Stimulated activated CD8-positive, alpha-beta memory T cell treated with anti-CD3 and anti-CD28 coated beads, Interleukin-7, amount 100 ng/mL, for 4 hours (primary cell): ENCODE measurements around the gene CLCN1.

Experiments used
- DNase-seq, 2 donors: peaks; one replicate each; pipeline ENCODE4 v3.0.0-alpha.2; 2020; ENCODE audit warnings: low read depth in 2 of 2

Gene CLCN1

DNA sequence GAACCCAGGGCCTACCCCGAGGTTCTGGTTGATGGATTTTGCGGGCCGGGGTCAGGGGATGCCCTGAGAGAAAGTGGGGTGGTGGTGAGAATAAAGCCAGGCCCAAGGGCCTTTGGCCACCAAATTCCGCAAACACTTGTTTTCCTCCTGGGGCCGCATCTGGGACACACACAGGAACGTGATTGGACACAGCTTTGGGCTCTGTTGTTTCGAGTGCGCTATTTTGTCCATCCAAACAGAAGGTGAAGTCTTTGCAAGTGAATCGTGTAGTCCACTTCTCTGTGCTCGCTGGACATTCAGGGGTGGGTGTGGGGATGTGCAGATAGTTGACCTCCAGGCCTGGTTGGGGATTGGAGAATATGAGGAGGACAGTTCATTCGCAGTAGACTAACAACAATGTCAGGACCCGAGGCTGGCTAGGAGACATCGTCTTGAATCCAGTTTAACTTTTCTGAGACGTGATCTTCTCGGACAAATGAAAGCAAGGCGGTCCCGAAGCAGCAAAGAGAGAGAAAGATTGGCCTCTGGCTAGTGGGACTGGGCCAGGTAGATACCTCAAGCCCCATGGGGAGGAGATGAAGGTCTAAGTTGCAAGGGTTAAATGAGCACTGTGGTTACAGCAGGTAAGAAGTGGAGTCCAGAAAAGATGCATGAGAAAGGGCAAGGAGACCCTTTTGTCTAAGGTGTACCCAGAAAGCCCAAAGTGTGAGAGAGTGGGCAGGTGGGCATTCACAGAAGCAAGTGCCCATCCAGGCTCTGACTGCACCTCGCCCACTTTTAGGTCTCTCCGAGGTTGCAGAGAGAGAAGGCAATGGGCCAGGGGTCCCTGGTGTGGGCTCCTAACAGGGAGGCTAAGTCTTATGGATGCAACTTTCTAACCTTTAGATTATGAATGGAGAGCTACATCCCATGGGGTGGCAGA, 47.4 kb downstream of the CLCN1 start:
- DNase-seq, result no peak

DNA sequence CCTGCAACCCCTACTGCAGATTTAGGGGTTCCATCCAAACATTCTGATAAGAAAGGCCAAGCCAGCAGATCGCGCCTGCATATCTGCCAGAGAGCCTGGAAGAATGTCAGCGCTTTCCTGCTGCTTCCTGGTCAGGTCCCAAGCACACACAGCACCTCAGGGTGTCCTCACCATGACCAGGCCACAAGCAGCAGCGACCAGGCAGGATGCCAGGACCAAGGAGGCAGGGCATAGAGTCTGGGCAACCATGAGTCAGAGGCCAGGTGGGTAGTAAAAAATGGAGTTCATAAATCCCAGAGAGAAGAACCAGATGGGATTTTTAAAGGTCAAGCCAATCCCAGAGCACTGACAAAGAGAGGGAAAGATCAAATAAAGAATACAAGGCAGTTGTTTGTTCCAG, 52.1 kb downstream of the CLCN1 start:
- no peak for DNase-seq

DNA sequence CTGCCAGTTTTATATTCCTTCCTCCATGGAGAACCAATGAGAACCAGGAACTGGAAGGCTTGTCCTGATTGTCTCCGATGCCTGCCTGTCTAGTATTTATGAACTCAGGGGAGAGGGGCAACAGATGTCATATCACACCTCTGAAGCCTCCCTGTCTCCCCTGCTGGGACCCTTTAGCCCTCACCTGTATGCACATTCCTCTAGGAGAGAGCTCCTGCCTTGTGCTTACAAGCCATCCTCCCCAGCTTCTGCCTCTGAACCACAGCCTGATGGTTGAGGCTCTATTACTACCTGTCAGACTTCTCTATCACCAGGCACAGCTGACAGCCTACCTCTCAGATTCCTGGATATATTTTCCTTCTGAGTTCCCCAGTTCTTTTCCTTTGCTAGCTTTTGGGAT, 52.5 kb downstream of the CLCN1 start:
- no peak for DNase-seq

DNA sequence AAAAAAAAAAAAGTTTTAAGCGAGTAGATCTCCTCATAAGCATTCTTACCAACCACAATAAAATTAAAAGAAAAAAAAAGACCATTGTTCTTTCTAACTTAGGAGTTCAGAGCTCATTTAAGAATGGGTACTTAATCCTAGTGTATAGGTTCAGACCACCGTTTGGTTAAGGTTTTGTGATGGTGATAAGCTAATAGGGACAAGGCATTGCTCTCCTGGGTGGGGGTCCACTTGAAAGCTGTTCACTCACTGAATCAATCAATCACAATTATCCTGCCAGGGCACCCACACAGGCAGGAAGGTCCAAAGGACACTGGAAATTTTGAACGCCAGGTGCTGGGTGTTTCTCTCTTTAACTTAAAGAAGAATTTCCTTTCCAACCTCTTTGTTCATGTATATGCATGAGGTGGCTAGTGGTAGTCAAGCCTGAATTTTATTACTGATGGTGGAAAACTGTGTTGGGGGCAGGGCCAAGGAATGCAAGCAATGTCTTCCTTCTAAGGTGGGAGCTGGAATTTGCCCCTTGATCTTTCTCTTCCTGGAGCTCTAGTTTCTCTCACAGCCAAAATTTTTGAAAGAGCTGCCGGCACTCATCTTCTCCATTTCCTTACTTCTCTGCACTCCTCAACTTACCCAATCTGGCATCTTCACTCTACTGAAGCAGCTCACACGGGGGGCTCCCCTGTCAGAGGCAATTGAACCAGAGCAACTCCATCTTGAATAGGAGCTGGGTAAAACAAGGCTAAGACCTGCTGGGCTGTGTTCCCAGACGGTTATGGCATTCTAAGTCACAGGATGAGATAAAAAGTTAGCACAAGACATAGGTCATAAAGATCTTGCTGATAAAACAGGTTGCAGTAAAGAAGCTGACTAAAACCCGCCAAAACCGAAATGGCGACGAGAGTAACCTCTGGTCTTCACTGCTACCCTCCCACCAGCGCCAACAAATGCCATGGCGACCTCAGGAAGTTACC, 54.1 kb downstream of the CLCN1 start:
- no peak for DNase-seq

DNA sequence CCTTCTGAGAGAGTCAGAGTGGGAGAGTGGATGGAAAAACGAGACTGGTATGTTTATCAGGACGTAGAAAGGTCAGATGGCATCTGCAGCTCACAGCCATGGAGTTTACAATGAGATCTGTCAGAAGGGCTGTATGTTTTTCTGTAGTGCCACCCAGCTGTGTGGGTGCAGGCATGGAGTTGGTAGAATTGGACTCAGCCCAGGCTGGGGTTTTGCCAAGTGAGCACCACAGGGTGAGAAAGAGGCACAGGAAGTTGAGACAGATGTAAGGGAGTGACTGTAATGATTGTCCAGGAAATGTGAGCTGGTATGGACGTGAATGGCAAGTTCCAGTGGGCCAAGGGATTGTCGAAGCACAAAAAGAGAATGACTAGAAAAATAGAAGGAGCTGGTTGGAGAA, 56.2 kb downstream of the CLCN1 start:
- peak in 1 of 2 donors; percentile 33 for DNase-seq

DNA sequence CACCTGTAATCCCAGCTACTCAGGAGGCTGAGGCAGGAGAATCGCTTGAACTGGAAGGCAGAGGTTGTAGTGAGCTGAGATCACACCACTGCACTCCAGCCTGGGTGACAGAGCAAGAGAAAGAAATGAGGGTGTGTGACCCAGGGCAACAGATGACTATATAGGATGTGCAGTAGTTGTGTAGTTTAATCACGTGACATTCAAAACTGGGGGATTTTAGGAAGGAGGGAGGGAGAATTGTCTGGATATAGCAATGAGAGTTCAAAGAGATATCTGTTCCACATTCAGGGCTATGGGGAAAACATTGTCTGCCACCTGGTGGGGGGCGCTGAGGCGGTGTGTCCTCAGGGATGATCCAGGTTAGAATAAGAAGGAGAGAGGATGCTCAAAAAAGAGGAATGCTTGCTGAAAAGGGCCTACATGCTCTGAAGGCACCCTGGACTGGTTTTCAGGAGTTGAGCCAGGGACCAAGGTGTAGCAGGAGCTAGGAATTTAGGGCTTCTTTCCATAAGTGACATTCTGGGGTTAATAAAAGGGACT, 57.4 kb downstream of the CLCN1 start:
- no peak for DNase-seq

DNA sequence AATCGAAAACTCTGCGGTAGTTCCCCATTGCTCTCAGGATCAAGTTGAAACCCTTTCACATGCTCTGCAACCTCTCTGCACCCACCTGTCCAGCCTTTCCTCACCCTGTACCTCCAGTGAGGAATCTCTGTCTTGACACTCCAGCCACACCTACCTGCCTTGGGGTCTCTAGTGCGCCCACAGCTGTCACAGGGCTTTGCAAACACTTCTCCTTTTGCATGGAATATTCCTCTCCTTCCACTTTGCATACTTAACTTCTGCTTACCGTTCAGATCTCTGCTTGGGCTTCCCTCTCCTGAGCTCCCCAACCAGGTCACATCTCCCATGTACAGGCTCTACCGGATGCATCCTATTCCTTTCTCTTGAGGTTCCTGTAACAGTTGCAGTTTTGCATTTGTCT, 58.6 kb downstream of the CLCN1 start:
- DNase-seq, result no peak

DNA sequence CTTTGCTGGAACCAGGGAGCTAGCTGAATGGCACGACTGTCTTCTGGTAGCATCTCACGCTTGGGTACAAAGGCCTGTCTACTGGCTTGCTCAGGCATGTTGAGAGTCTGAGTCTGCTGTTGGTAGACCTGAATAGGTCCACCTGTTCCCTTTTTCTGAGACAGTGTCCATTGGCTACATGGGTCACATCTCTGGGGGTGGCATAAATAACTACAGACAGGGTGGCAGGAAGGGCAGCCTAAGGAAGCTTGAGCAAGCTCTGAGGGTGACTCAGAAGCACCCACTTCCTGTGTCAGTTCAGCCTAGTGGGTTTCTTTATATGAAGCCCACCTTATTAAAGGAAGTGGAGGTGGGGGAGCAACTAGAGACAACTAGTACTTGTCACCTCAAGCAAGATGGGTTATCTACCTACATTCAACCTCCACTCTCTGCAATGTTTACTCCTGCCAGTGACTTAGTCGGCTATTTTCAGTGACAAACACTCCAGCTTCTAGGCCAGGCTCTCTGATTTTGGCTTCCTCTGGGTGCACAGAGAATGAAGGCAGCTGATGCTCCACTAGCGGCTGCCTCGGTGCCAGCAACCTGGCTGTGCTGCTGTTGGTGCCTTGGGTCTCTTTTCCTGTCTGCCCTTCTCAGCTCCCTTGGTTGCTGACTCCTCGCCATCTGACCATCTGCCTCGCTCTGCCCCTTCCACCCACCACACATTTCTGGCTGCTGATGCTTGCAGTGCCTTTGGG, 59.6 kb downstream of the CLCN1 start:
- peak; percentile 41 to 47 for DNase-seq

DNA sequence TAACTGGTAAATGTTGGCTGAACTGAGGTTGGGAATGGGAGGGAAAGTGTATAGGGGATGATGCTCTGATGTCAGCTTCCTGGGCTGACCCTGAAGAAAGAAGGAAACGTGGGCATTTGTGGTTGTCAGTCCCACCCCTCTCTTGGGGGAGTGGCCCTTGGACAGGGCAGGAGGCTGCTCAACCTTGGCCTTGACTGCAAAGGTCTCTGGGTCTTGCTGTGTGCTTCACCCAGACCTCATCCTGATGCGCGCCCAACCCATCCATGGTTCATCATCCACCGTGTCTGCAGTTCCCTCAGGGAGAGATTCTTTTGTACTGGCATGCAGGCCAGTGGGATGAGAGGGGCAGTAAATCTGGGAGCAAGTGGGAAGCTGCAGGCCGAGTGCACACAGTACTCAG, 60.5 kb downstream of the CLCN1 start:
- no peak for DNase-seq

DNA sequence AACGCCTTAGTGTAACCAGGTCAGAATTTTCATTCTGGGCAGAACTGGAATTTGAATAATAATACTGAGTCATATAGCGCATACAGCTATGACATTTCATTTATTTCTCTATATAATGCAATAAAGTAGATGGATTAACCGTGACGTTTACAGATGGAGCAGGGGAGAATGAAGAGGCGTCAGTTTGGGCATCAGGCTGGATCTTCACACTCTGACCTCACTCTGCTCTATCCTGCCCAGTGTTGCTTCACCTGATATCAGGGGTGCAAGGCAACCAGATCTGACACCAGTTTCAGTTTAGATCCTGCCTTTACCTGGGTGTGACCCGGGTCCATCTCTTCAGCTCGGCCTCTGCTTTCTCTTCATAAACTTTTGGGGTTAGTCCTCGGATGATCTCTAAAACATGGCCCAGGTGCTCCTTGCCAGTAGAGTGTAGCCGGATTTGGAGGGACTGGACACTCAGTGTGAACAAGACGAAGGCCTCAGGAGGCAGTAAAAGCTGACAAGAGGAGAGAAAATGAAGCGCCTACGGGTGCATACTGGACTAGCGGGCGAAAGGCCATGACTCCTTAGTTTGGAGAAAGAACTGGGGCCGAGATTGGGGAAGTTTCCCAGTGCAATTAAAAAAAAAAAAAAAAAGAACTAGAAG, 63.8 kb downstream of the CLCN1 start:
- no peak for DNase-seq

DNA sequence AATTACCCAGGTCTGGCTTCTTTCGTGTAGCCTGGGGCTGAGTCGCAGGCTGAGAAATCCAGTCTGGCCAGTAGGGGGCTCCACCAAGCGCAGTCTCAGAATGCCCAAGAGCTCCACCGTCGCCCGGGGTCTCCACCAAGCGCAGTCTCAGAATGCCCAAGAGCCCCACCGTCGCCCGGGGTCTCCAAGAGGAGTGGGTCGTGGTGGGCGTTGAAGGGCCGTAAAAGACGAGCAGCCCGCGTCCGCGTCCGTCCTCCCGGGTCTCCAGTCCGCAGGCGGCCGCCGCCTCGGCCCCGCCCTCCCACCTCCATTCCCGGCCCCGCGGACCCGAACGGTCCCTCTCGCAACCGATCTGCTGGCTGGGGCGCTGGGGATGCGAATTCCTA, 64.3 kb downstream of the CLCN1 start:
- peak; percentile 72 to 78 for DNase-seq

DNA sequence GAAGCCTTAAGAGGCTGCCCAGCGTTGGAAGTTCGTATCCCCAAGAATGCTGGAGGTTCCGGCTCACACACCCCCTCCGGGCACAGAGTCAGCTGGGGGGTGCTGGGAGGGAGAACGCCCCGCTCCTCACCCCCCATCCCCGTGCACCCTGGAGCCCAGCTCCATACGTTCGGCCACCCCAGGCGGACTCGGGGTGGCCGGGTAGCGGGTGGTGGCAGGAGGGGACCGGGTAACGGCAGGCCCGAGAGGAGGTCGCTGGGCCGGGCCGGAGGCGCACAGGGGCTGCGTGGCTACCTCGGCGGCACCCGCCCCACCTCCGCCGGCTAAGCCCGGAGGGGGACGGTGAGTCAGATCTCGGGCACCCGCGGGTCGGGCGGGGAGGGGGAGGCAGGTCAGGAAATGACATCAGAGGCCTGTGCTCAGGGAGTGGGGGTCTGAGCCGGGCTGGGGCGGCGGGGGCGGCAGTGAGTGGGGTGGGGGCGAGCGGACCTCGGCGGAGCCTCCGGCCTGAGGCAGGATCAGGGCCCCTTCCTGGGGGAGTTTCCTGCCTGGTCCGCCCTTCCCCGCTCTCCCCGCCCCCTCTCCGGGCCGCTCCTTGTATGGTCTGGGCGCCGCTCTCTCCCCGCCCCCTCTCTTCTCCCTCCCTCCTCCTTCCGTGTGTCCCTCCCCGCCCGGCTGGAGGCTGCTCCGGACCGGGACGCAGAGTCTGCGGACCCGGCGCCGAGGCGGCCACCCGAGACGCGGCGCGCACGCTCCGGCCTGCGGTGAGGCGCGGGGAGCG, 64.9 kb downstream of the CLCN1 start, which contains the start of gene ZYX:
TSS of gene ZYX (plus strand) at position 700 of the 781 bp plus-strand sequence. CDS start 227 bp downstream, outside the sequence.
- DNase-seq, result peak; percentile 85 to 89

DNA sequence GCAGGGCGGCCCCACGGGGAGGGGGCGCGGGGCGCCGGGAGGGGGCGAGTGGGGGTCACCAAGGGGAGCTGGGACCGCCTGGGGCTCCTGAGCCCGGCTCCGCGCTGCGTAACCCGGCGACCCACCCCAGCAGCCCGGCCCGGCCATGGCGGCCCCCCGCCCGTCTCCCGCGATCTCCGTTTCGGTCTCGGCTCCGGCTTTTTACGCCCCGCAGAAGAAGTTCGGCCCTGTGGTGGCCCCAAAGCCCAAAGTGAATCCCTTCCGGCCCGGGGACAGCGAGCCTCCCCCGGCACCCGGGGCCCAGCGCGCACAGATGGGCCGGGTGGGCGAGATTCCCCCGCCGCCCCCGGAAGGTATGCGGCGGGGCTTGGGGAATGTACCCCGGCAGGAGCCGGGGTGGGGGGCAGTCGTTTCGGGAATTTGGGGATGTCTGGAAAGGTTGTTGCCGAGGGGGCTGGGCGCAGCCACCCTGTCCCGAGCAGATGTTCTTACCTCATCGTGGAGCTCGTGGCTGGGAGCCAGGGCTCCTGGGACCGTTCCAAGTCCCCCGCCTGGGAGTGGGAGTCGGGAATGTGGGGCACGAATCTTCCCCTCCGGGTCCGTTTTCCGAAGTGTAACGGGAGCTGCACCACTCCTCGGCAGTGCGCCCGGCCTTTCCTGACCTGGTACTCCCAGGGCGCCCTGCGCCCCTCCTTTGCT, 65.7 kb downstream of the CLCN1 start:
- no peak for DNase-seq

DNA sequence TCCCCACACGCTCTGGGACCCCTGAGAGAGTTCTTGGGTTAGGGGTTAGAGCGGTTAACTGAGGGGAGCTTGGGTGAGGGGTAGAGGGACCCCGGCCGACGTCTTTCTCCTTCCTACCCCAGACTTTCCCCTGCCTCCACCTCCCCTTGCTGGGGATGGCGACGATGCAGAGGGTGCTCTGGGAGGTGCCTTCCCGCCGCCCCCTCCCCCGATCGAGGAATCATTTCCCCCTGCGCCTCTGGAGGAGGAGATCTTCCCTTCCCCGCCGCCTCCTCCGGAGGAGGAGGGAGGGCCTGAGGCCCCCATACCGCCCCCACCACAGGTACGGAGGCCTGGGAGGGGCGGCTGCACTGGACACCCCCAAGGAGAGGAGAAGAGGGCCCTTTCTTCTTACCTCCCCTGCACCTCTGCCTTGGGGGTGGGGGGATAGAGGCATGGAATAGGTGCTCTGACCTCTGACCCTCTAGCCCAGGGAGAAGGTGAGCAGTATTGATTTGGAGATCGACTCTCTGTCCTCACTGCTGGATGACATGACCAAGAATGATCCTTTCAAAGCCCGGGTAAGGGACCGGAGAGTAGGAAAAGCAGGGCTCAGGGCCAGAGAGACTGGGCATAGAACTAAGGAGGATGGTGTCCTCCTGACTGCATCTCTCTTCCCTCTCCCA, 66.3 kb downstream of the CLCN1 start:
- DNase-seq, result no peak

DNA sequence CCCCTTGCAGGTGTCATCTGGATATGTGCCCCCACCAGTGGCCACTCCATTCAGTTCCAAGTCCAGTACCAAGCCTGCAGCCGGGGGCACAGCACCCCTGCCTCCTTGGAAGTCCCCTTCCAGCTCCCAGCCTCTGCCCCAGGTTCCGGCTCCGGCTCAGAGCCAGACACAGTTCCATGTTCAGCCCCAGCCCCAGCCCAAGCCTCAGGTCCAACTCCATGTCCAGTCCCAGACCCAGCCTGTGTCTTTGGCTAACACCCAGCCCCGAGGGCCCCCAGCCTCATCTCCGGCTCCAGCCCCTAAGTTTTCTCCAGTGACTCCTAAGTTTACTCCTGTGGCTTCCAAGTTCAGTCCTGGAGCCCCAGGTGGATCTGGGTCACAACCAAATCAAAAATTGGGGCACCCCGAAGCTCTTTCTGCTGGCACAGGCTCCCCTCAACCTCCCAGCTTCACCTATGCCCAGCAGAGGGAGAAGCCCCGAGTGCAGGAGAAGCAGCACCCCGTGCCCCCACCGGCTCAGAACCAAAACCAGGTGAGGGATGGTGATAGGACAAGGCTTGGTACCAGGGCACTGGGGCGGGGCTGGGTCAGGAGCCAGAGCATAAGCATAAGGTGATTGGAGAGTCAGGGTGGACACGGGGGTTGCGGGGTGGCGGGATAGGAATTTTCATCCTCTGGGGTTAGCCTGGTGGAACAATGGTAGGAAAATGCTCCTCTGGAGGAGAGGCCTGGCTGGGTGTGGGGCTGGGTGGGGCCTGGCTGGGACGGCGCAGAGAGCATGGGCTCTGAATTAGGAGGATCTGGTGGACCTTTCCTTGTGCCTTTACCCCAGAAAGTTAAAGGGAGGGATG, 67.1 kb downstream of the CLCN1 start:
- no peak for DNase-seq

DNA sequence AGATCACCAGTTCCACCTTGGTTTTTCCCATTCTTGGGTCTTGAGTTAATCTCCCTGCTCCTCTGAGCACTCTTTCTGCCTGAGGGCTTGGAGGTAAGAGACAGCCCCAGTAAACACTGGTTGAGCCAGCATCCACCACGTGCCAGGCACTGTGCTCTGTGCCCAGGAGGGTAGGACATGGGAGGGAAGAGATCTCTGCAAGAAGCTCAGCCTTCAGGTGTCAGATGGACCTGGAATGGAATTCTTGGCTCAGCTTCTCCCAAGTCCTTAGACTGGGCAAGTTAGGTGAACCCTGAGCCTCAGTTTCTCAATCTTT, 67.7 kb downstream of the CLCN1 start:
- DNase-seq, result no peak

DNA sequence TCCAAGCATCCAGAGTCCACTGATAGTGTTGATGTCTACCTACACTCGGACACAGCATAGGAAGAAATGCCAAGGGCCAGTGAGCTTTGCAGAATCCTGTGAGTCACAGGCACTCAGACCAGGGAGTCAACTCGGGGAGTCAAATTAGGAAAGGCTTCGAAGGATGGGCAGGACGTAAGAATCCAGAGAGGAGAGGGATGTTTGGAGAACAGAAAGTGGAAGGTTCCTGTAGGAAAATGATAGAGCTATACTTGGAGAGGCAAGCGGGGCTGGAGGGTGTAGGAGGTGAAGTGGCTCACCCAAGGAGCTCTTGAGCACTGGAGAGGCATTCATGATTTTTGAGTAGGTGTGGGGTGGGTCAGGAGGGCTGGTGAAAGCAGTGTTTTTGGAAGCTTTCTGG, 68.2 kb downstream of the CLCN1 start:
- no peak for DNase-seq
